Measurements from ENCODE around the gene PAF1.
A peak's percentile ranks its signal among the peaks of the same experiment; 100 is the strongest.

The PAF1 gene

DNA sequence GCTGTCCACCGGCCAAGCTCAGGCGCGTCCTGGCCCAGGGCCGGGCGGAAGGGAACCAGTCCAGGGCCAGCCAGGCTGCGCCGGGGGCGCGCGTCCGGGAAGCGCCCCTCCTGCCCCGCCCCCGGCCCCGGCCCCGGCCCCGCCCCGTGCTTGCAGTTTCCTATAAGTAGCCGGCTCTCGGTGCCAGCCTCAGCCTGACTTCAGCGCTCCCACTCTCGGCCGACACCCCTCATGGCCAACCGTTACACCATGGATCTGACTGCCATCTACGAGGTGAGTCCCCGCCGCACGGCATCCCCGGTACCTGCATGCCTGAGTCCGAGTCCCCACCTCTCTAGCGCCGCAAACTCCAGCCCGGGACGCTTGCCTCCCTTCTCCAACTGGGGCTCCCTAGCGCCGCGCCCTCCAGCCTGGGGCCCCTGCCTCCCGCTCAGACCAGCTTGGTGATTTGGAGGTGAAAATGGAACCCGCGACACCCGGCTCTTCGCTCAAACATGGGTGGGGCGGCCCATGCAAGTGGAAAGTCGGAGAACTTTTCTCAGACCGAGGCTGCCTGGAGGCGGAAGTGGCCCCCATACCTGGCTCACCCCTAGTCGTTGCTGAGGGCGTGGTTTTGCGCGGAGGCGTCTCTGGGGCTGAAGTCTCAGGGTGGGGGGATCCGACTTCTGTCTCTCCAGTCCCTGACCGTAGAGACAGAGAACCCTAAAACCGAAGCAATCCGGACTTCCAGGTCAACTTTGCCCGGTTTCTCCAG is 15.9 kb upstream of the PAF1 start, which contains the start of gene ZFP36:
Gene ZFP36 (plus strand): TSS at position 192 of the 754 bp plus-strand sequence. CDS start 58 bp downstream, at position 250.
- Histone ChIP-seq H3K4me3 (ENCODE audit: low read depth in 1 of 2, low read length in 1 of 2) (peak within 1 kb of the TSS; percentile 98 to 100), H3K36me3 (peaks cover 25% of the 10 kb centered on the region), H3K9me3 (no peaks in the 10 kb centered on the region), H3K4me1 (ENCODE audit: control insufficient read depth in 1 of 2, insufficient read depth in 1 of 2, low read depth in 1 of 2, low read length in 1 of 2) (peaks cover 47 to 60% of the 10 kb centered on the region in 2 experiments), H3K27ac (peak within 1 kb of the TSS; percentile 100), H3K27me3 (no peaks in the 10 kb centered on the region)
- TF ChIP-seq, protein P1, sequence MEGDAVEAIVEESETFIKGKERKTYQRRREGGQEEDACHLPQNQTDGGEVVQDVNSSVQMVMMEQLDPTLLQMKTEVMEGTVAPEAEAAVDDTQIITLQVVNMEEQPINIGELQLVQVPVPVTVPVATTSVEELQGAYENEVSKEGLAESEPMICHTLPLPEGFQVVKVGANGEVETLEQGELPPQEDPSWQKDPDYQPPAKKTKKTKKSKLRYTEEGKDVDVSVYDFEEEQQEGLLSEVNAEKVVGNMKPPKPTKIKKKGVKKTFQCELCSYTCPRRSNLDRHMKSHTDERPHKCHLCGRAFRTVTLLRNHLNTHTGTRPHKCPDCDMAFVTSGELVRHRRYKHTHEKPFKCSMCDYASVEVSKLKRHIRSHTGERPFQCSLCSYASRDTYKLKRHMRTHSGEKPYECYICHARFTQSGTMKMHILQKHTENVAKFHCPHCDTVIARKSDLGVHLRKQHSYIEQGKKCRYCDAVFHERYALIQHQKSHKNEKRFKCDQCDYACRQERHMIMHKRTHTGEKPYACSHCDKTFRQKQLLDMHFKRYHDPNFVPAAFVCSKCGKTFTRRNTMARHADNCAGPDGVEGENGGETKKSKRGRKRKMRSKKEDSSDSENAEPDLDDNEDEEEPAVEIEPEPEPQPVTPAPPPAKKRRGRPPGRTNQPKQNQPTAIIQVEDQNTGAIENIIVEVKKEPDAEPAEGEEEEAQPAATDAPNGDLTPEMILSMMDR (IDR thresholded peaks at IDR 0.05), result peak; percentile 35

DNA sequence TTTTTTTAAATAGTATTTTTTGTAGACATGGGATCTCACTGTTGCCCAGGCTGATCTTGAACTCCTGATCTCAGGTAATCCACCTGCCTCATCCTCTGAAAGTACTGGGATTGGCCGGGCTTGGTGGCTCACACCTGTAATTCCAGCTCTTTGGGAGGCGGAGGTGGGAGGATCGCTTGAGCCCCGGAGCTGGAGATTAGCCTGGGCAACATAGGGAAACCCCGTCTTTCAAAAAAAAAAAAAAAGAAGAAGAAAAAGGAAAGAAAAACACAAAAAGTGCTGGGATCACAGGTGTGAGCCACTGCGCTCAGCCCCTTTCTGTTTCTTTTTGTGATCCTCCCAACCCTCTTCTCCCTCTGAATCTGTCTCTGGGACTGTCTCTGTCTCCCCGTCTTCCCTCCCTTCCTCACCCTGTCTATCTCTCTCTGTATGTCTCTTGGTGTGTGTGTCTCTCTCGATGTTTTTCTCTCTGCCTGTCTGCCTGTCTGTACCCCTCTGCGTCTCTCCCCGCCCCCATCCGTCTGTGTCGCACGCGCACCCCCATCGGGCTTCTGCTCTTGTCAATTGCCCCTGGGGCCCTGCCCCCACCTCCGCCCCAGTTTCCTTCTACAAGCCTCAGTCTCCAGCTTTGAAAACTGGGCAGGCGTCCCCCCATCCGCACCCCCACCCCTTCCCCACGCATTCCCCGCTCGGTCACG is 15.2 kb upstream of the PAF1 start:
- Histone ChIP-seq H3K4me3 (ENCODE audit: low read depth in 1 of 2, low read length in 1 of 2) (peak overlapping the region; percentile 98 to 100), H3K4me1 (ENCODE audit: control insufficient read depth in 1 of 2, insufficient read depth in 1 of 2, low read depth in 1 of 2, low read length in 1 of 2) (peaks cover 47 to 60% of the 10 kb centered on the region in 2 experiments), H3K27ac (peak overlapping the region; percentile 100), H3K9me3 (no peaks in the 10 kb centered on the region), H3K27me3 (no peaks in the 10 kb centered on the region), H3K36me3 (peaks cover 25% of the 10 kb centered on the region)
- TF ChIP-seq, protein P1 (IDR thresholded peaks at IDR 0.05), result no peak

DNA sequence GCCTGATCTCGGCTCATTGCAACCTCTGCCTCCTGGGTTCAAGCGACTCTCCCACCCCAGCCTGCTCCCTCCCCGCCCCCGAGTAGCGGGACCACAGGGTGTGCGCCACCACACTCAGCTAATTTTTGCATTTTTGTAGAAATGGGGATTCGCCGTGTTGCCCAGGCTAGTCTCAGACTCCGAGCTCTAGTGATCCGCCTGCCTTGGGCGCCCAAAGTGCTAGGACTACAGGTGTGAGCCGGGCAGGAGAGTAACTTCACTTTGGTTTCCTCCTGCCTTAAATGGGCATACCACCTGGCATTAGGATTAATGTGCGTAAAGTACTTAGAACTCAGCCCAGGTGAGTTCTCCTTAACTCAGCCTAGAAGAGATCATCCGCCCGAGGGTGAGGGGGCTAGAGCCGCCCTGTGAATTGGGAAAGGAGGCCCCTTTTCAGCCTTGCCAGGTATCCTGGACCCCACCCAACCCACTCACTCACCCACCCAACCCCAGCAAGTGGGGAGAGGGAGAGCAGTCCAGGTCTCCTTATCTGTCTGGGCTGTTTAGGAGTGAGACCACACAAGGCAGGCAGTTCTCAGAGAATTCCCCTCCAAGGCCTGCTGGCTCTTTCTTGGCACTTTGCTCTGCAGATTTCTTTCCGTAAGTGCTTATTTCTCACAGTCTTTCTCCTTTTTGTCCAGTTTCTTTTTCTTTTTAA is 14.5 kb upstream of the PAF1 start:
- H3K36me3 ChIP-seq, result peaks cover 25% of the 10 kb centered on the region
- peak overlapping the region; percentile 100 for H3K27ac ChIP-seq
- peak overlapping the region; percentile 98 to 100 for H3K4me3 ChIP-seq (ENCODE audit: low read depth in 1 of 2, low read length in 1 of 2)
- H3K9me3 ChIP-seq, result no peaks in the 10 kb centered on the region
- H3K4me1 ChIP-seq (ENCODE audit: control insufficient read depth in 1 of 2, insufficient read depth in 1 of 2, low read depth in 1 of 2, low read length in 1 of 2), result peaks cover 47 to 60% of the 10 kb centered on the region in 2 experiments
- TF ChIP-seq, protein P1 (IDR thresholded peaks at IDR 0.05), result no peak
- no peaks in the 10 kb centered on the region for H3K27me3 ChIP-seq

DNA sequence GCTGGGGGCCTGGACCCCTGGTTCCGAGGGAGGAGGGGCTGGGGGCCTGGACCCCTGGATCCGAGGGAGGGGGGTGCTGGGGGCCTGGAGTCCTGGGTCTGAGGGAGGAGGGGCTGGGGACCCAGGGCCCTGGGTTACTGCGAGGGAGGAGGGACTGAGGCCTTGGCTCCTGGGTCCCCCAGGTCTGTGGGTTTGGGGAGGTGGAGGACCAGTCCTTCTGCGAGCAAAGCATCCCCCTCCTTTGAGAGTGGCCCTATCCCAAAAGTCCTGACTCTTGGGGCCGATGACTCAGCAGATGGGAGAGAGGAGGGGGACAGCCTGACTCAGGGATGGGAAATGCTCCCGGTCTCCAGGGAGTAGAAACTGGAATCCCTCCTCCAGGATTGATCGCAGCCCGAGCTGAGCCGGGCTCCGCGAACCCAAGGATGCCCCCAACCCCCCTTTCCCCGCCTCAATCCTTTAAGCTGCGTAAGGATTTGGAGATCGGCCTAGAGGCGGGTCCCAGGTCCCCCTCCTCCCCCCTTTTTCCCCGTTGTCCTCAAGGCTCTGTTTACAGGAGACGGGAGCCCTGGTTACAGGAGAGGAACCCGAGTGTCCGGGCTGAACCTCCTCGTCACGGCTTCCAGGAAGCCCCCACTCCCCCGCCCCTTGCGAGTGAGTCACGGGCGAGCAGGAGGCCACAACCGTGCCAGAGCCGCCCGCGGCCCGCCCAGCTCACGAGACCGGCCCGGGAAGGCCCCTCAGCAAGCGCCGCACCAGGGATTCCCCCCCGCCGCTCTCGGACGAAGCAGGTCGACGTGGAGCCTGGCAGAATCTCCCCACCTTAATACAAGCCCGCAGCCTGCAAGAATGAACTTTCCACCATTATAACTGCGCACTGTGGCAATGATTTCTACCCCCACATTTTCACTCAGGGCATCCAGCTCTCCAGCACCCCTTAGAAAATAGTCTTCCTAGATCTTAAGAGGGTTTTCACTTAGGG is 12.7 kb upstream of the PAF1 start:
- Histone ChIP-seq H3K4me1 (ENCODE audit: control insufficient read depth in 1 of 2, insufficient read depth in 1 of 2, low read depth in 1 of 2, low read length in 1 of 2) (peaks cover 62 to 70% of the 10 kb centered on the region in 2 experiments), H3K27ac (peak overlapping the region; percentile 100), H3K27me3 (no peaks in the 10 kb centered on the region), H3K4me3 (ENCODE audit: low read depth in 1 of 2, low read length in 1 of 2) (peak overlapping the region; percentile 98 to 100), H3K36me3 (peaks cover 21% of the 10 kb centered on the region), H3K9me3 (no peaks in the 10 kb centered on the region)
- TF ChIP-seq, protein P1 (IDR thresholded peaks at IDR 0.05), result peak; percentile 32

Measured in neutrophil (primary cell).